H9 (cell line): ENCODE results near the gene VTCN1. TPM values are rescaled to one million over a fixed set of nuclear protein-coding genes. Genes with fewer than 3 reads are reported as not detected.

Source experiments
- DNase-seq: peaks from one replicate; pipeline ENCODE4 v3.0.0-alpha.2; 2017
- H2AFZ ChIP-seq: one replicate; pipeline ENCODE4 v1.6.1; 2013; ENCODE audit warnings: mild to moderate bottlenecking, low read length, control low read depth, moderate library complexity
- H2AK5ac ChIP-seq: 2 replicates; pipeline ENCODE4 v1.6.1; 2013; ENCODE audit warnings: low read length, control low read depth, mixed read lengths; ENCODE audit not compliant: insufficient read length
- H2BK120ac ChIP-seq: one replicate; pipeline ENCODE4 v1.6.1; 2013; ENCODE audit warnings: low read depth, mild to moderate bottlenecking, low read length, control low read depth, inconsistent platforms; ENCODE audit not compliant: poor library complexity, severe bottlenecking
- H2BK12ac ChIP-seq: 2 replicates; pipeline ENCODE4 v1.6.1; 2013; ENCODE audit warnings: low read length, control low read depth, mixed read lengths, low read depth; ENCODE audit not compliant: insufficient read length
- H2BK15ac ChIP-seq: 2 replicates; pipeline ENCODE4 v1.6.1; 2013; ENCODE audit warnings: low read depth, low read length, control low read depth
- H2BK20ac ChIP-seq: one replicate; pipeline ENCODE4 v1.6.1; 2013; ENCODE audit warnings: low read depth, mild to moderate bottlenecking, low read length, control low read depth, inconsistent platforms; ENCODE audit not compliant: poor library complexity, severe bottlenecking
- H2BK5ac ChIP-seq: 2 replicates; pipeline ENCODE4 v1.6.1; 2013; ENCODE audit warnings: low read length, control low read depth, mixed read lengths; ENCODE audit not compliant: insufficient read length
- H3K14ac ChIP-seq: 2 replicates; pipeline ENCODE4 v1.6.1; 2013; ENCODE audit warnings: low read length, control low read depth; ENCODE audit not compliant: insufficient read depth
- H3K18ac ChIP-seq: 2 replicates; pipeline ENCODE4 v1.6.1; 2013; ENCODE audit warnings: low read depth, mild to moderate bottlenecking, mixed read lengths, low read length, control low read depth; ENCODE audit not compliant: insufficient read length
- H3K23ac ChIP-seq: 2 replicates; pipeline ENCODE4 v1.6.1; 2013; ENCODE audit warnings: low read length, control low read depth, mixed read lengths, low read depth; ENCODE audit not compliant: insufficient read length
- H3K23me2 ChIP-seq: 2 replicates; pipeline ENCODE4 v1.6.1; 2013; ENCODE audit warnings: low read depth, mild to moderate bottlenecking, mixed read lengths, low read length, control low read depth; ENCODE audit not compliant: insufficient read length, poor library complexity, severe bottlenecking
- H3K27ac ChIP-seq: 2 replicates; pipeline ENCODE4 v1.5.1; 2013; ENCODE audit warnings: low read length, control low read depth, mixed read lengths, low read depth; ENCODE audit not compliant: insufficient read length
- H3K27me3 ChIP-seq: 2 replicates; pipeline ENCODE4 v1.6.1; 2013; ENCODE audit warnings: low read length, control low read depth, inconsistent platforms; ENCODE audit not compliant: insufficient read depth
- H3K4ac ChIP-seq: 2 replicates; pipeline ENCODE4 v1.6.1; 2013; ENCODE audit warnings: low read depth, mild to moderate bottlenecking, control low read depth, inconsistent platforms, low read length, moderate library complexity
- H3K4me1 ChIP-seq: 2 replicates; pipeline ENCODE4 v1.6.1; 2013; ENCODE audit warnings: low read length, control low read depth, inconsistent platforms; ENCODE audit not compliant: insufficient read depth
- H3K4me2 ChIP-seq: 2 replicates; pipeline ENCODE4 v1.6.1; 2013; ENCODE audit warnings: low read length, control low read depth, mixed read lengths; ENCODE audit not compliant: insufficient read length, insufficient read depth
- H3K56ac ChIP-seq: 2 replicates; pipeline ENCODE4 v1.6.1; 2013; ENCODE audit warnings: low read depth, mild to moderate bottlenecking, mixed read lengths, low read length, control low read depth; ENCODE audit not compliant: insufficient read length
- H3K79me1 ChIP-seq: 2 replicates; pipeline ENCODE4 v1.6.1; 2013; ENCODE audit warnings: low read depth, mild to moderate bottlenecking, moderate library complexity, low read length, control low read depth, inconsistent platforms; ENCODE audit not compliant: insufficient read depth, poor library complexity, severe bottlenecking
- H3K79me2 ChIP-seq: 2 replicates; pipeline ENCODE4 v1.6.1; 2013; ENCODE audit warnings: low read length, control low read depth, inconsistent platforms; ENCODE audit not compliant: insufficient read depth
- H3K9ac ChIP-seq: 2 replicates; pipeline ENCODE4 v1.6.1; 2013; ENCODE audit warnings: low read length, control low read depth, mixed read lengths; ENCODE audit not compliant: insufficient read length; ENCODE audit errors: extremely low read depth
- H3K9me3 ChIP-seq: one replicate; pipeline ENCODE4 v1.6.1; 2013; ENCODE audit warnings: low read depth, low read length, inconsistent platforms; ENCODE audit not compliant: control insufficient read depth
- H3T11ph ChIP-seq: one replicate; pipeline ENCODE4 v1.6.1; 2013; ENCODE audit warnings: mild to moderate bottlenecking, low read length, control low read depth, inconsistent platforms
- H4K20me1 ChIP-seq: one replicate; pipeline ENCODE4 v1.6.1; 2013; ENCODE audit not compliant: control insufficient read depth, insufficient read length, insufficient read depth
- H4K5ac ChIP-seq: 2 replicates; pipeline ENCODE4 v1.6.1; 2013; ENCODE audit warnings: low read depth, mild to moderate bottlenecking, mixed read lengths, low read length, control low read depth; ENCODE audit not compliant: insufficient read length
- H4K8ac ChIP-seq: replicated peaks from 2 replicates; pipeline ENCODE4 v1.6.1; 2013; ENCODE audit warnings: low read length, control low read depth, mixed read lengths, low read depth; ENCODE audit not compliant: insufficient read length
- H4K91ac ChIP-seq: 2 replicates; pipeline ENCODE4 v1.6.1; 2013; ENCODE audit warnings: low read depth, mild to moderate bottlenecking, moderate library complexity, mixed read lengths, low read length, control low read depth; ENCODE audit not compliant: insufficient read length
- H3K27ac Mint-ChIP-seq, 3 experiments: 2 replicates in 2 of 3; 3 replicates in 1 of 3; pipeline ENCODE4 v1.8.0; 2020 to 2021; ENCODE audit warnings: mixed read lengths in 3 of 3, mild to moderate bottlenecking in 1 of 3, moderate library complexity in 1 of 3
- H3K27me3 Mint-ChIP-seq: 2 replicates; pipeline ENCODE4 v1.8.0; 2021; ENCODE audit warnings: low read depth, mild to moderate bottlenecking, moderate library complexity, mixed read lengths
- H3K36me3 Mint-ChIP-seq, 3 experiments: 2 replicates in 2 of 3; 3 replicates in 1 of 3; pipeline ENCODE4 v1.8.0; 2020 to 2021; ENCODE audit warnings: low read depth in 3 of 3, mixed read lengths in 3 of 3; ENCODE audit not compliant: insufficient read depth in 1 of 3
- H3K4me1 Mint-ChIP-seq, 2 experiments: 2 replicates each; pipeline ENCODE4 v1.8.0; 2020; ENCODE audit warnings: mixed read lengths in 2 of 2
- H3K4me3 Mint-ChIP-seq, 2 experiments: 2 replicates in 1 of 2; 3 replicates in 1 of 2; pipeline ENCODE4 v1.8.0; 2020 to 2021; ENCODE audit warnings: mild to moderate bottlenecking in 2 of 2, mixed read lengths in 2 of 2, moderate library complexity in 1 of 2
- H3K9me3 Mint-ChIP-seq, 2 experiments: 2 replicates in 1 of 2; 3 replicates in 1 of 2; pipeline ENCODE4 v1.8.0; 2020; ENCODE audit warnings: mild to moderate bottlenecking in 2 of 2, mixed read lengths in 2 of 2, moderate library complexity in 1 of 2
- WGBS: extraction: QIAGEN DNeasy Blood & Tissue Kit; methylation state at CpG from one replicate; pipeline ENCODE4 v1.1.7; 2013; ENCODE audit warnings: missing lambda C conversion rate, low lambda C conversion rate, mixed read lengths; ENCODE audit not compliant: insufficient read length; ENCODE audit errors: extremely low coverage; 5-methylcytosine and 5-hydroxymethylcytosine counted together
- total RNA-seq: library from RNA; stranded (reverse); gene quantifications from 2 replicates; pipeline ENCODE4 v1.2.1, GENCODE V29; 2021
- TF ChIP-seq, protein P1 (sequence below): fragments of 200-600 bp; sonication (generic); conservative IDR thresholded peaks from 3 replicates; pipeline ENCODE4 v1.8.0; 2021; ENCODE audit warnings: antibody characterized with exemption, mild to moderate bottlenecking

The VTCN1 gene
- total RNA-seq, 1 experiment from 2014 or later, result 0.33 TPM

- Histone ChIP-seq H3K56ac (no peak overlapping the region), H2BK5ac (no peak overlapping the region), H2BK12ac (no peak overlapping the region), H4K91ac (no peak overlapping the region), H3K79me2 (no peaks in the 10 kb centered on the region; the same call in 1 of the 2 replicates), H2AK5ac (no peak overlapping the region), H3K4me1 (no peaks in the 10 kb centered on the region), H3K23ac (no peak overlapping the region), H3K4me2 (no peak overlapping the region), H2BK120ac (no peak overlapping the region), H3K79me1 (no peaks in the 10 kb centered on the region), H3K9me3 (no peaks in the 10 kb centered on the region), H3K9ac (no peak overlapping the region), H3K23me2 (no peaks in the 10 kb centered on the region), H3K27ac (no peak overlapping the region), H4K8ac (no peak overlapping the region), H3T11ph (no peak overlapping the region), H2BK20ac (no peak overlapping the region), H4K20me1 (no peaks in the 10 kb centered on the region), H3K4ac (no peak overlapping the region), H2BK15ac (no peak overlapping the region), H2AFZ (no peak overlapping the region), H4K5ac (no peak overlapping the region), H3K18ac (no peak overlapping the region), H3K14ac (no peak overlapping the region), H3K27me3 (no peaks in the 10 kb centered on the region)
- Mint-ChIP-seq H3K9me3 (no peaks in the 10 kb centered on the region; a peak in 1 of 5 replicates), H3K36me3 (no peaks in the 10 kb centered on the region; a peak in 1 of 7 replicates), H3K27ac (no peak overlapping the region), H3K27me3 (peaks cover 3% of the 10 kb centered on the region), H3K4me3 (no peak overlapping the region), H3K4me1 (peaks cover 26 to 31% of the 10 kb centered on the region in 2 experiments)
- no CpG with 5 or more reads among the region's 2 CpGs for WGBS
- DNase-seq, result no peak
- TF ChIP-seq, protein P1, sequence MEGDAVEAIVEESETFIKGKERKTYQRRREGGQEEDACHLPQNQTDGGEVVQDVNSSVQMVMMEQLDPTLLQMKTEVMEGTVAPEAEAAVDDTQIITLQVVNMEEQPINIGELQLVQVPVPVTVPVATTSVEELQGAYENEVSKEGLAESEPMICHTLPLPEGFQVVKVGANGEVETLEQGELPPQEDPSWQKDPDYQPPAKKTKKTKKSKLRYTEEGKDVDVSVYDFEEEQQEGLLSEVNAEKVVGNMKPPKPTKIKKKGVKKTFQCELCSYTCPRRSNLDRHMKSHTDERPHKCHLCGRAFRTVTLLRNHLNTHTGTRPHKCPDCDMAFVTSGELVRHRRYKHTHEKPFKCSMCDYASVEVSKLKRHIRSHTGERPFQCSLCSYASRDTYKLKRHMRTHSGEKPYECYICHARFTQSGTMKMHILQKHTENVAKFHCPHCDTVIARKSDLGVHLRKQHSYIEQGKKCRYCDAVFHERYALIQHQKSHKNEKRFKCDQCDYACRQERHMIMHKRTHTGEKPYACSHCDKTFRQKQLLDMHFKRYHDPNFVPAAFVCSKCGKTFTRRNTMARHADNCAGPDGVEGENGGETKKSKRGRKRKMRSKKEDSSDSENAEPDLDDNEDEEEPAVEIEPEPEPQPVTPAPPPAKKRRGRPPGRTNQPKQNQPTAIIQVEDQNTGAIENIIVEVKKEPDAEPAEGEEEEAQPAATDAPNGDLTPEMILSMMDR, result no peak
These were observed 5.4 kb downstream of the VTCN1 start for GRCh38 chr1:117205368-117205767.
